Smooth muscle cell (in vitro differentiated cells): ENCODE measurements around the gene ZNHIT3. TPM values are rescaled to one million over a fixed set of nuclear protein-coding genes. Genes with fewer than 3 reads are reported as not detected.

Experiments used
- DNase-seq: peaks from one replicate; lab custom pipeline; 2025; ENCODE audit not compliant: unreplicated experiment; lab: John Stamatoyannopoulos, UW
- H2AFZ ChIP-seq: fragments of 200-600 bp; sonication (generic); 2 replicates; pipeline ENCODE4 v1.6.0; 2016; ENCODE audit warnings: antibody characterized with exemption, low read depth, mild to moderate bottlenecking
- H3F3A ChIP-seq: fragments of 200-600 bp; sonication (generic); 2 replicates; pipeline ENCODE4 v1.6.0; 2017; ENCODE audit warnings: antibody characterized with exemption, low read depth
- H3K27ac ChIP-seq: fragments of 200-600 bp; sonication (generic); 2 replicates; pipeline ENCODE4 v1.5.1; 2016; ENCODE audit warnings: low read depth, mild to moderate bottlenecking
- H3K27me3 ChIP-seq: fragments of 200-600 bp; sonication (generic); 2 replicates; pipeline ENCODE4 v1.6.1; 2016; ENCODE audit warnings: low read depth, mild to moderate bottlenecking
- H3K36me3 ChIP-seq: fragments of 200-600 bp; sonication (generic); 2 replicates; pipeline ENCODE4 v1.5.1; 2016; ENCODE audit warnings: low read depth
- H3K4me1 ChIP-seq: fragments of 200-600 bp; sonication (generic); 2 replicates; pipeline ENCODE4 v1.5.1; 2016; ENCODE audit warnings: low read depth
- H3K4me2 ChIP-seq: fragments of 200-600 bp; sonication (generic); 2 replicates; pipeline ENCODE4 v1.6.0; 2016; ENCODE audit warnings: mild to moderate bottlenecking
- H3K4me3 ChIP-seq: fragments of 200-600 bp; sonication (generic); 2 replicates; pipeline ENCODE4 v1.5.1; 2016; ENCODE audit warnings: mild to moderate bottlenecking
- H3K79me2 ChIP-seq: fragments of 200-600 bp; sonication (generic); 2 replicates; pipeline ENCODE4 v1.6.0; 2016; ENCODE audit warnings: low read depth, mild to moderate bottlenecking
- H3K9ac ChIP-seq: fragments of 200-600 bp; sonication (generic); 2 replicates; pipeline ENCODE4 v1.6.0; 2016; ENCODE audit warnings: low read depth
- H3K9me3 ChIP-seq: fragments of 200-600 bp; sonication (generic); replicated peaks from 2 replicates; pipeline ENCODE4 v1.5.1; 2016; ENCODE audit warnings: low read depth
- H4K20me1 ChIP-seq: fragments of 200-600 bp; sonication (generic); 2 replicates; pipeline ENCODE4 v1.6.0; 2016; ENCODE audit warnings: low read depth
- CTCF ChIP-seq: fragments of 200-600 bp; sonication (generic); IDR thresholded peaks from 2 replicates; pipeline ENCODE4 v1.5.1; 2017; ENCODE audit warnings: borderline replicate concordance, mild to moderate bottlenecking, antibody characterized with exemption; ENCODE audit not compliant: insufficient read depth, poor library complexity, severe bottlenecking
- WGBS: methylation state at CpG from one replicate; pipeline ENCODE4 v1.1.7; 2016; ENCODE audit warnings: low lambda C conversion rate; 5-methylcytosine and 5-hydroxymethylcytosine counted together
- polyA plus RNA-seq: library from polyadenylated mRNA; unstranded; fragments of >200 nt; fragmentation: Nextera tagmentation; extraction: Ambion mirVana; gene quantifications from 2 replicates; pipeline ENCODE4 v1.2.1, GENCODE V29; 2016
- total RNA-seq: library from RNA; depleted of rRNA; stranded (reverse); fragments of >200 nt; gene quantifications from 2 replicates; pipeline ENCODE4 v1.2.3, GENCODE V29; 2014

Gene ZNHIT3
- total and polyA plus RNA-seq, 2 experiments from 2014 or later, result 34.2 to 47.7 TPM

- Histone ChIP-seq H3K27ac (no peak overlapping the region), H3K4me2 (no peak overlapping the region)
Observed at GRCh38 chr17:36496018-36496789, 9.7 kb downstream of the ZNHIT3 start.

GRCh38 chr17:36498155-36498554 is 11.7 kb downstream of the ZNHIT3 start:
- Histone ChIP-seq H3K9me3 (no peaks in the 10 kb centered on the region), H3K4me3 (no peak overlapping the region), H4K20me1 (no peaks in the 10 kb centered on the region), H2AFZ (no peak overlapping the region), H3K79me2 (no peaks in the 10 kb centered on the region), H3K4me1 (no peaks in the 10 kb centered on the region), H3K27ac (no peak overlapping the region), H3K4me2 (no peak overlapping the region), H3F3A (no peaks in the 10 kb centered on the region), H3K9ac (no peak overlapping the region), H3K27me3 (no peaks in the 10 kb centered on the region), H3K36me3 (peaks cover 6% of the 10 kb centered on the region)
- TF ChIP-seq CTCF, result no peak
- 99% methylated on average over 9 of the region's 9 CpGs for WGBS
- DNase-seq, result no peak

More at GRCh38 chr17:36496018-36496789, 9.7 kb downstream of the ZNHIT3 start:
- Histone ChIP-seq H3F3A (no peaks in the 10 kb centered on the region), H3K4me3 (no peak overlapping the region), H3K79me2 (peaks cover 1% of the 10 kb centered on the region), H3K36me3 (peaks cover 6% of the 10 kb centered on the region), H2AFZ (no peak overlapping the region), H3K9me3 (no peaks in the 10 kb centered on the region), H3K9ac (no peak overlapping the region), H3K27me3 (no peaks in the 10 kb centered on the region), H4K20me1 (peaks cover 15% of the 10 kb centered on the region), H3K4me1 (no peaks in the 10 kb centered on the region)
- DNase-seq, result no peak
- TF ChIP-seq CTCF, result no peak
- WGBS, result 96% methylated on average over 9 of the region's 9 CpGs

- TF ChIP-seq CTCF, result no peak
- 92% methylated on average over 7 of the region's 7 CpGs for WGBS
- no peak for DNase-seq
- no peak overlapping the region for H2AFZ ChIP-seq
- no peaks in the 10 kb centered on the region for H4K20me1 ChIP-seq
- no peaks in the 10 kb centered on the region for H3K79me2 ChIP-seq
- no peaks in the 10 kb centered on the region for H3K4me1 ChIP-seq
- no peaks in the 10 kb centered on the region for H3K9me3 ChIP-seq
- H3K27me3 ChIP-seq, result no peaks in the 10 kb centered on the region
- no peaks in the 10 kb centered on the region for H3F3A ChIP-seq
- H3K27ac ChIP-seq, result no peak overlapping the region
- no peak overlapping the region for H3K4me3 ChIP-seq
- H3K9ac ChIP-seq, result no peak overlapping the region
- no peak overlapping the region for H3K4me2 ChIP-seq
- H3K36me3 ChIP-seq, result peaks cover 6% of the 10 kb centered on the region
Observed at GRCh38 chr17:36498560-36499300, 12.2 kb downstream of the ZNHIT3 start.
